ENCODE data around the gene SDSL.

GRCh38 chr12:113398346-113399290 lies 23.6 kb upstream of the SDSL start:
- TF ChIP-seq CTCF (IDR thresholded peaks at IDR 0.05) (no peak), FOXP1 (CRISPR knock-in tag; IDR thresholded peaks at IDR 0.05; ENCODE audit: borderline replicate concordance) (no peak), ZSCAN18 (CRISPR knock-in tag; IDR thresholded peaks at IDR 0.05) (no peak)
